GM18861 (cell line): ENCODE results near the gene PRR16.

Experiments
- ATAC-seq: cut with Tn5 transposase; IDR thresholded peaks from one replicate; pipeline ENCODE4 v1.9.1; 2021; ENCODE audit not compliant: unreplicated experiment

The PRR16 gene

GRCh38 chr5:120706877-120707276 is 242.8 kb downstream of the PRR16 start:
- no peak for ATAC-seq

GRCh38 chr5:120717381-120717780 is 253.3 kb downstream of the PRR16 start:
- ATAC-seq: no peak

- no peak for ATAC-seq
Measured at GRCh38 chr5:120730214-120730613, 266.1 kb downstream of the PRR16 start.

- ATAC-seq: no peak
Measured at GRCh38 chr5:120734033-120734432, 269.9 kb downstream of the PRR16 start.

GRCh38 chr5:120735076-120735475 is 271.0 kb downstream of the PRR16 start:
- no peak for ATAC-seq
